Measurements from ENCODE around the gene APBB1IP.

APBB1IP gene

DNA sequence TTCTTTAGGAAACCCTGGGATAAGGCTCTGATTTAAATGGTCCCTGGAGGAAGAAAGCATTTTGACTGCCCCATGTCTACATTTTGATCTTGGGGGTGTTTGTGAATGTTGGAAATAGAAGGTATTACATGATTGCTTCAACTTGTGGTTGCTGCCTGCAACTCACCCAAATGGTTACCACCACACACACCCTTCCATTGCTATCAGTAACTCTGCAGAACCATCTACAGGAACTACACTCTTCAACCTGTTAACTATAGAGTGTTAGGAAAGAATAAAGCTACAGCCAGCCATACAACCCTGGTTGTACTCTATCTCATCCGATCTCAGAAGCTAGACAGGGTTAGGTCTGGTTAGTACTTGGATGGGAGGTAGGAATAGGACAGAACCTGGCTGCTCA lies 71.2 kb downstream of the APBB1IP start:
- DNase-seq: no peak

DNA sequence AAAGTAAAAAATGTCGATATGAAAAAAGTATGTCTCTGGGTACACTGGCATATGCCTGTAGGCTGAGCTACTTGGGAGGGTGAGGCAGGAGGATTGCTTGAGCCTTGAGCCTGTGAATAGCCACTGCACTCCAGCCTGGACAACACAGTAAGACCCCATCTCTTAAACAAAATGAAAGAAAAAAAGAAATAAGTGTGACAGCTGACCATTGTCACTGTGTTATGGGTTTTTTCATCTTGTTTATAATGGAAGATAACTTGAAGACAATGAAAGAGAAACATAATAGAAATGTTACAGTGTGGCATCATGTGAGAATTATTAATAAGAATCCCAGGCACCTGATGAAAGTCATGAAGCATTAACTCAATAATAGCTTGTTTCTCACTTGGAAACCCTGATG lies 75.0 kb downstream of the APBB1IP start:
- no peak for DNase-seq

DNA sequence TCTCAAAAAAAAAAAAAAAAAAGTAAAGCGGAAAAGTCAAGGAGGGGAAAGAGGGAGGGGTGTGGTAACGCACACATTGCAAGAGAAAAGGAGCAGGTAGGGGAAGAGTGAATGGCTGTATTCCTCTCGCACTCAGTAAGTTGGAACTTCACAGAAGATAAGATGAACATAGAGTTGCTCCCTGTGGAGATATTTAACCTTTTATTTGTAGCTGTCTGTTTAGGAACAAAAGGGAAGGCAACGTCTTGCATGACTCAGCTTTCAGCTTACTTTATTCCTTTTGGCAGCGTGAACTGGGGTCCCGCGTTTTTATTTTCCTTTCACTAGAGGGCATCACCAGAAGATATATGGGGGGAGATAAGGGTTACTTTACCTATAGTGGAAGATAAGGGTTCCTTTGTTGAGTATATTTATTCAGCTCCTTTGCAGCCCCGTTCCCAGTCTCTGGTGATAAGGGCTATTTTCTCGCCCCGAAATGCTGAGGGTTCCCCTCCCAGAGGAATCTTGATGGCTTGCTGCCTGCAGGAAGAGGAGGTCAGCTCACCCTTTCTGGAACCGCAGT lies 78.5 kb downstream of the APBB1IP start:
- no peak for DNase-seq

DNA sequence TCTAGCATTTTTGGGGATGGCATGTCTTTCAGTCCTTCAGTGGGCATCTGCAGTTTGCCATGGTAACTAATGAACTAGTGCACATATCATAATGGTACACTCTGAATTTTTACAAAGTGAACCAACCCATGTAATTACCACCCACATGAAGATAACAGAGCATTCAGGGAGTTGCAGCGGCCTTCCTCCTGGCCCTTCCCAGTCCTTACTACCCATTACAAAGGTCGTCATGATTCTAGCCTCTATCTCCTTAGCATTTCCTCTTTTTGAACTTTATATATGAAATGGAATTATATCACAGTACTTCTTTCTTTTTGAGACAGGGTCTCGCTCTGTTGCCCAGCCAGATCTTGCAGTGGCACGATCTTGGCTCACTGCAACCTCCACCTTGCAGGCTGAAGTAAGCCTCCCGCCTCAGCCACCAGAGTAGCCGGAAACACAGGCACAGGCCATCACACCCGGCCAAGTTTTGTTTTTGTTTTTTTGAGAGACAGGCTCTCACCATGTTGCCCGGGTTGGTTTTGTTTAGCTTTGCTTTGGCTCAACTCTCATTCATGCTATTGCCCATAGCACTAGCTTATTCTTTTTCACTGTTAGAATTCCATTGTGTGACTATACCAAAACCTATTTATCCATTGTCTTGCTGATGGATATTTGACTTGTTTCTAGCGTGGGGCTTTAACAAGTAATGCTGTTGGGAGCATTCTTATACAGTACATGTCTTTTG lies 79.2 kb downstream of the APBB1IP start:
- DNase-seq: no peak

DNA sequence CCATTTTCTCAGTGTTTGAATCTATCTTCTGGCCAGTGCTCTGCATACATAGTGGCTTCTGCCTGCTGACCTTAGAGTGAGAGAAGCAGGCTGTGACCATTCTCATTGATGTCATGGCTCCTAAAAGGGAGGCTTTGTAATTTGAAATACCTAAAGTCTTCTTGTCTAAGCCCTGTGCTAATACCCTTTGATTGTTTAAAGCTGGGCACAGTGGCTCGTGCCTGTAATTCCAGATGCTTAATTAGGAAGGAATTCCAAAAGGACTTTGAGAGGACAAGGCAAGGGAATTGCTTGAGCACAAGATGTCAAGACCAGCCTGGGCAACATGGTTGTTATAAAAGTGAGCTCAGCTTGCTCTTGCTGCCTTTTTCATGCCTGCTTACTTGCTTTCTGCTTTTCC lies 81.7 kb downstream of the APBB1IP start:
- DNase-seq: no peak

DNA sequence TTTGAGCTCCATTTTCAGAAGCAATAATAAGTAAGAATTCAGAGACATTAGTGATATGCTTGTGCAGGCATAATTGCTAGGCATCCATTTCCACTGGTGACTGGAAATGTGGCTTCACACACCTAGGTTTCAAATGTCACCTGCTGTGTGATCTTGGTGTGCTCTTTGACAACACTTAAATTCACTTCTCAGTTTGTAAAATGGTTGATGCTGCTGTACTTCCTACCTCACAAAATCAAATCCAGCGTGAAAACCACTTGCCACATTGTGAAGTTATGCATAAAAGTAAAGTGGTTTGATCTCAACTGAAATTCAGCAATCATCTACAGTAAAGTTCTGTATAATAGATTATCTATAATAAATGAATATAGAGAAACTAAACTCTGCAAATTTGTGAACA lies 82.4 kb downstream of the APBB1IP start:
- no peak for DNase-seq

DNA sequence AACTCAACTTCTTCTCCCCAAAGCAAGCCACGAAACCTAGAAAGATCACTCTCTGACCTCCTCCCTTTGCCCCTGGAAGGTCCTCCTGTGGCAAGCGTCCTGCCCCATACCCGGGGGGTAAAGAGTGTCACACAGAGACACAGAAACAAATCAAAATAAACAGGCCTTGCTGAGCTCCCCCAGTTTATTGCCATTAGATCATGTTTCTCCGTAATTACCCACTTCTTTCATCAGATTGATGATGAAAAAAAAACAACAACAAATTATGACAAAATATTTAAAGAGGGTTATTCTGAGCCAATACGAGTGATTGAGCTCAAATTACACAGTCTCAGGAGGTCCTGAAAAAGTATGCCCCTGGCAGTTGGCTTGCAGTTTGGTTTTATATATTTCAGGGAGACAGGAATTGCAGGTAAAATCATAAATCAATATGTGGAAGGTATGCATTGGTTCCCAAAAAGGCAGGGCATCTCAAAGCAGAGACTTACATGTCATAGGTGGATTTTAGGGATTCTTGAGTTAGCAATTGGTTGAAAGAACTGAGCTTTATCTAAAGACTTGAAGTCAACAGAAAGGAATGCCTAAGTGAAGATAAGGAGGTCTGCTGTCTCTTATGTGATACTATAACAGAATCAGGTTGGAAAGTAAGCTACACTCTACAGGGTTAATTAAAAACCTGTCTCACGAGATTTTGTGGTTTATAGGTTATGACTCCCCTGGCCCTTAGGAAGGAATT lies 86.2 kb downstream of the APBB1IP start:
- no peak for DNase-seq

DNA sequence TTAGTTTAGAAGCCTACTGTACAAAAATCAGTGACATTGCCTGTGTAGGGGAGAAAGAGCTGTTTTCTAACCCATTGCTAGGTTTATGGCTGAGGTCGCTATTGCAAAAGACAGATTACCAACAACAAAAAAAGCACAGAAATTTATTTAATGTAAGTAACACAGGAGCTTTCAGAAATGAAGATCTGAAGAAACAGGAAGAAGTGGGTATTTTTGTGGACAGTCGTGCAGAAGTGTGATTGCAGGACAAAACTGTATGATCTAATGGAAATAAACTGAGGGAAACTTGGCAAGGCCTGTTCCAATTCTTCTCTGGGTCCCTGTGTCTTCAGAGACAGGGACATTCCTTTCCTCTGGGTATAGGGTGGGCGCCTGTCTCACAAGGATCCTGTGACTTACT lies 87.4 kb downstream of the APBB1IP start:
- no peak for DNase-seq

DNA sequence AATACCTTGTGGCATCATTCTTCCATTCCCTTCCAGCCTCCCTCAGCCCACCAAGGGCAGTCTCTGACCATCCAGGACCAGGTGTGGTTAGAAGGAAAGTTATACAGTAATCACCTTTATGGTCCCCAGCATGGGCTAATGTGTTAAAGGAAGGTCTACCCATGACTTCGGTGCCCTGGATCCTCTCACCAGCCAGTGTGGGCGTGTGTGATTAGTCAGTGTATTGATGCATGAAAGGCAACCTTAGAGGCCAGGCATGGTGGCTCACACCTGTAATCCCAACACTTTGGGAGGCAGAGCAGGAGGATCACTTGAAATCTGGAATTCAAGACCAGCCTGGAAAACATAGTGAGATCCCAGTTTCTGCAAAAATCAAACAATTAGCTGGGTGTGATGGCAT lies 88.9 kb downstream of the APBB1IP start:
- no peak for DNase-seq

DNA sequence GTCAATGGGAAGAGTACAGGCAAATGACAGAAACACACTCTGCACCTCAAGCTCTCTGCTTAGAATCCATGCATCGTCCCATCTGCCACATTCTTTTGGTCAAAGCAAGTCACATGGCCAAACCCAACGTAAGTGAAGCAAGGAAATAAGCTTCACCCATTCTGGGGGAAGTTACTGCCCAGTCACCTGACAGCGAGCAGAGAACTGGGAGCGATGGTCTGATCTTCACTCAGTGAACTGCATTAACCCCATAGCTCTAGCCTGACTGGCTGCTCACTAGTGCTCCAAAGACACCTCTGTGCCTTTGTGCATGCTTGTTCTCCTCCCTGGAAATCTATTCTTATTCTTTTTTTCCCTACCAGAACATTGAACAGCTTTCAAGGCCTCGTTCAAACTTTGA lies 89.9 kb downstream of the APBB1IP start:
- no peak for DNase-seq

DNA sequence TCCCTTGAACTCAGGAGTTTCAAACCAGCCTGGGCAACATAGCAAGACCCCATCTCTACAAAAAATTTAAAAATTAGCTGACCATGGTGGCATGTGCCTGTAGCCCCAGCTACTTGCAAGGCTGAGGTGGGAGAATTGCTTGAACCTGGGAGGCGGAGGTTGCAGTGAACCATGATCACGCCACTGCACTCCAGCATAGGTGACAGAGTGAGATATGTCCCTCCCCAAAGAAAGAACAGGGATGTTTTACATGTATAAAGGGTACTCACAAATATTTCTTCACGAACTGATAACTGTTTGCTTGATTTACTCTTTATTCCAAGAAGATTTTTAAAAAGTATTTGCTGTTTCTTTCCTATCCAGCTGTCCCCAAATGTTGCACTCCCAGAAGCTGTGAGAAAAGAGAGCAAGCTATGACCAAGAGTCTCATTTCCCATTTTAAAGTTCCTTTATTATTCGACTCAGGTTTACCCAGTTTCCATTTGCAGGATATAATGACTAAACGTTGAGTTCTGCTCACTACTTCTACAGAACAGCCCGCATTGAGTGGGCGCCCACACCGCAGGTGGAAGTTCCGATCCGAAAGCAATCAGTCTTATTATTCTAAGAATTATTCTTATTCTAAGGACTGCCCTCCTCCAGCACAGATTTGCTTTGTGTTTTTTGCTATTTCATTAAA lies 90.7 kb downstream of the APBB1IP start:
- DNase-seq: no peak

DNA sequence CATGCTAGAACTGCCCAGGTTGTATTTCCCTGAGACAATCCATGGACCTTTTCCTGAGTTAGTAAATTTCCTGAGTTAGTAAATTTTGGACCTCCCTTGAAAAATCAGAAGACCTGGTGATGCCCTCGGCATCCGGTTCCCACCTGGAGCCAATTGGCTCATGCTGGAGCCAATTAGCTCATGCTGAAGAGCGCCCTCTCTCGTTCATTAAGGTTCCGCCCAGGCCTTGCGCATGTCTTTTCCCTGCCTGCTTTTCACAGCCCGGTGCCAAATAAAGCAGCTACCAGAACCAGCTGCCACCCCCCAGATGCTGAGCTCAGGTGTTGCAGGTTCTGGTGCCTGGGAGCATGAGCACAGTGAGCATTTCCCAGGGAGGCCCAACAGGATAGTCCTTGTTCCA lies 96.2 kb downstream of the APBB1IP start:
- no peak for DNase-seq

DNA sequence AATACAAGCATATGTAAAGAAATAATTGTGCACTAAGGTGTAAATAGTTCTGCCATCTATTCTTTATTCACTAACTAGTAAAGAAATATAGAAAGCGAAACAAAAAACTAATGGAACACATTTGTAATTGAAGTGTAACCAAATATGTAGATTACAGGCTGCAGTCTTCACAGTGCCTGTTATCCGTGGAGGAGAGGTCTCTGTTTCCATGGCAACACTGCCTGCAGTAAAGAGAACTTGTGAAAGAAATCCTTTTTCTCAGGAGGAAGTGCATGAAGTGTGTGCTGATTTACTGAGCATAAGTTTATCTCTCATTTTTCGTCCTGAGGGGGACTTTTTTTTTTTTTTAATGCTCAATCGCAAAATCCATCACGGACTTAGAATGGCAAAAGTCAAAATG lies 102.5 kb downstream of the APBB1IP start:
- no peak for DNase-seq

DNA sequence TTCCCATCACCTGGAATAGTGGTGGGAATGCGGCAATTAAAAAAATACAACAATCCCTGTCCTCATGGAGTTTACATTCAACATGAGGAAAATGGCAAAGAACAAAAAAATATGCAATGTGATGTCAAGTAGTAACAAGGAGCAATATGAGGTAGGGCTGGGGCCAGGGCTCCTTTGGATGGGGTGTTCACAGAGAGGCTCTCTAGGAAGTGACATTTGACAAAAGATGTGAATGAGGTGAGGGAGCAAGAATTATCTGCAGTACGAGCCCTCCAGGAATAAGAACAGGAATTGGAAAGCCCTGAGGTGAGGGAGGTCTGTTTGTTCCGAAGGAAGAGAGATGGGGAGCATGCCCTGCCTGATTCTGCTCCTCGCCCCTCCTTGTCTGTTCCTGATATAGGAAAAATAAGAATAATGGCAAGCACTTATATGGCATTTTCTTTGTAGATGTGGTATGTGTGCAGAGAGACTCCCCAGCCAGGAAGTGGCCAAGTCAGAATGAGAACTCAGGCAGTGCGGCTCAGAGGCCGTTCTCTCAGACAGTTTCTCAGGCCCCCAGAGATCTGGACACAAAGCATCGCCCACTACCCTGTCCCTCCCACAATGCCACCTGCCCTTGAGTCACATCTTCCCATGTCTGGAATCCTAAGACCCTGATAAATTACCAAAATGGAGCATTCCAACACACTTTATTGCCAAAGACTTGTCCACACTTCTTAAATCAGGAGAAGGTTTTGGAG lies 105.6 kb downstream of the APBB1IP start:
- DNase-seq: no peak

DNA sequence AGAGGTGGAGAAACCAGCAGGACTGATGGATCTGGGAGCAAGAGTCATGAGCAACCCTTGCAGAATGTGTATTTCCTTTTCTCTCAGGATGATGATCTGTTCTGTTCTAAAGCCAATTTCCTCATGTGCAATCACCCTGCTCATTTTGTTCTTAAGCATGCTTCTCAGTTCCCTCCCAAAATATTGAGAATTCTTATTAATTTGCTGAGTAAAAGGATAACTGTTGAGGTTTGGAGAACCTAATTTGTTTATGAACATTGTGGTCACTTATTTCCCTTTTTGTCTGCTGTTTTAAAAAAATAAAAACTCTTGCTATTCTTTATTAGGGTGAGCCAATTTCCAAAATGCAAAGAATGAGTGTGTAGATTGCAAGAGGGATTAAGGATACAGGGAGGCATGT lies 106.8 kb downstream of the APBB1IP start:
- no peak for DNase-seq

DNA sequence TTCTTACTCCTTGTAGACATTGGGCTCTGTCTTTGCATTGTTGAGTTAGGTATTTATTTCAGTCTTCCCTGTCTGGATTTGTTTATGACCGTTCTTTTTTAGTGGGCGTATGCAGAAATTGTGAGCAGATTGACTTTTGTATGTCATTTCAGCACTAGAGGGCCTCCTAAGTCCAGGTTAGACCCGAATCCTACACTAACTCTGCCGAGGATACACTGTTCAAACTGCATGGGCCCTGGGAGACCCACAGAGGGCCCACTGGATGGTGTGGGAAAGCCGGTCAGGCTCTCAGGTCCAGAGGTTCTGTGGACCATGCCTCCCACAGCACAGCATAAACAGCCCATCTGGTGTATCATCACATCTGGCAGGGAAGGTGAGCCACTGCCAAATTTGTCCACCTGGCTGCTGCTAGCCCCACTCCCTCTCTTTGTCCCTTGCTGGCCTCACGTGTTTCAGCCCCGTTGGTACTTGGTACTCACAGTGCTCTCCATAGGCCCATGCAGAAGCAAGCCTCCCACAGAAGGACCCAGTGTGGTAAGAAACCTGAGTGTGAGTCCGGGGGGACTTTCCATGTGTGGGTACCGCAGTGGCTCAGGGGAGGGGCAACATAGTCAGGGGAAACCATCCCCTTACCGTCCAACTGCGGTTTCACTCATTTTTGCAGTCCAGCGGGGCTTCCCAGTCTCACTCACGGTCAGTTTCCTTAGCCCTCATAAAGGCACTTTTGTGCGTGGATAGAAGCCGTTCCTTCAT lies 112.8 kb downstream of the APBB1IP start:
- no peak for DNase-seq

DNA sequence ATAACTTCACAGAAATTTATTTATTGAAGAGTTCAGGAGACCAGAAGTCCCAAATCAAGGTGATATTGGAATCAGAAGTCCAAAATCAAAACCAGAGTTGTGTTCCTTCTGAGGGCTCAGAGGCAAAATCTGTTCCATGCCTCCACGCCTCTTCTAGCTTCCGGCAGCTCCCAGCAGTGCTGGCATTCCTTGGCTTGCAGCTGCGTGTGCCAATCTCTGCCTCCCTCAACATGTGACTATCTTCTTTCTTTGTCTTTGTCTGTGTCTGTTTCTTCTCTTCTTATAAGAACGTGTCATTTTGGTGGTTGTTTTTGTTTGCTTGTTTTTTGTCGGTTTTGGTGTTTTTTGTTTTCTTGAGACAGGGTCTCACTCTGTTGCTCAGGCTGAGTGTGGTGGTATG lies 116.1 kb downstream of the APBB1IP start:
- no peak for DNase-seq

DNA sequence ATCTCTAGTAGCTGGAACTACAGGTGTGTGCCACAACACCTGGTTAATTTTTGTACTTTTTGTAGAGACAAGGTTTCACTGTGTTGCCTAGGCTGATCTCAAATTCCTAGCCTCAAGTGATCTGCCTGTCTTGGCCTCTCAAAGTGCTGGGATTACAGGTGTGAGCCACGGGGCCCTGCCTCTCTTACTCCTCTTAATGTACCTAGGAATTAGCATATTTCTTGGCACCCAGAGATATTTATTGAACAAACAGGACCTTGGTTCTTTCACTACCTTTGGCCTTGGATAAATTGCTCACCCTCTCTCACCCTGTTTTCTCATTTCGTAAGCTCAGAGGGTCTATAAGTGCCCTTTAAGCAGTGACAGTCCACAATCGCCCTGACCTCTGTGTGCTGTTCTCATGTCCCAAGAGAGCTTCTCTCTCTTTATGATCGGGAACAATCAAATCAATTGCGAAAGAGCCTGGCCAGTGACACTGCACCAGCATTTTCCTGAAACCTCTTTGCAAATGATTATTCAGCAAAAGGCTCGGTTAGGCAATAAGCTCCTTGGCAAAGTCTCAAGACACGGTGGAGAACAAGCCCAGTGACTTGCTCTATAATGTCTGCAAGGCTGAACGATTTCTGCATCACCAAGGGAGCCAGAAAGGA lies 117.7 kb downstream of the APBB1IP start:
- no peak for DNase-seq

DNA sequence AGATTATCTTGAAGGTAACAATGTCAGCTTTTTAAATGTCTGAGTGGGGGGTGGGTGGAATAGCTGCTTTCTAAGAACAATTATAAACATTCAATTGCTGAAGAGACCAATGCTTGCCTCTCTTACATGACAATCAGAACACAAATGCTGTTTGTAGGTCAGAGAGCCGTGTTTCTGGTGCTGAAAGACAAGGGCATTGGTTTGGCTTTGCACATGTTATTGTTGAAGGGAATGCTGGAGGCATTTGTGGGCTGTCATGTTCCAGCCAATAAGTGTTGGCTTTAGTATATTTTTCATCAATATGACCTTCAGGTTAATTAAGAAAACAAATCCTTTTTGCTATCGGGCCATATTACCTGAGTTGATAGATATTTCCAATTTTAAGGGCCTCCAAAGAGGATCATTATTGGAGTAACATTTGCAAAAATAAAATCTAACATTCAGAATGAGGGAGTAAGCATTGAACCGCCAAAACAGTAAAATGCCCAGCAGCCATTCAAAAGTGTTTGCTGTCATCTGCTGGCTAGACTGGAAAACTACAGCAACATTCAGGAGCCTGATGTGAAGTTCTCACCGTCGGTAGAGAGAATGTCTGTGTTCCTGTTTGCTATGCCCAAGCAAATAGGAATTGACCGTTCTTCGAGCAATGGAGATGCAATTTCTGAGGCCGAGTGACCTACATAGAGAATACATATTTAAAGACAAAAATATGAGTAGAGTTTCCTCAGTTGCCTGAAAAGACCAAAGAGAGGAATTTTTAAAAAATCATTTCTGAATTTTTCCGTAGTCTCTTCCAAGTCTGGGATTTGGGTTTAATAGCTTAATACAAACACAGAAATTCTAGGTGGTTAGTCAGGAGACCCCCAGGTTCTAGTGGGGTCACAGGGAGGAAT lies 118.9 kb downstream of the APBB1IP start:
- DNase-seq: no peak

DNA sequence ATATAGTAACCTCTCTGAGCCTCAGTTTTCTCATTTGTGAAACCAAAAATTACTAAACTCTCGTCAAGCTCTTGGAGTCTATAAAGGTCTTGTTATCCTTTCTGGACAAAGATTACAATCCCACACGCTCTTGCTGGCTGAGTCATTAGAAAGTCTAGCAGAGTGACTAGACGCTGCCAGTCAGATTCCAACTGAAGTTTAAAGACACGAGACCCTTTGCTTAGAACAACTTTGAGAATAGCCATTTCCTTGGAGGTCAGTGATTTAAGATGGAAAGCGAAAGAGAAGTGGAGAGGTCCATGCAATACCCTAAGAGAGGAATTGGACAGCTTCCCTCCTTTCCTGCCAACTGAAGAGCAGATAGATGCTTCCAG lies 119.5 kb downstream of the APBB1IP start:
- DNase-seq: no peak

All from NCI-H510A (cell line).